GM12875 (cell line): ENCODE data around the gene VIP.
"Not testable (repeated sequence)": the region's sequence is repeated elsewhere in the genome, so short reads cannot be mapped to it uniquely, and the experiment has no call there.

Experiments used
- H3K4me3 ChIP-seq: one replicate; pipeline ENCODE4 v1.5.1; 2011; ENCODE audit warnings: low read depth, low read length, control low read depth
- TF ChIP-seq, protein P1 (sequence below): IDR thresholded peaks from 2 replicates; pipeline ENCODE4 v1.5.1; 2011; ENCODE audit warnings: low read depth, mild to moderate bottlenecking, control low read depth, inconsistent platforms, low read length, moderate library complexity, borderline replicate concordance; ENCODE audit not compliant: insufficient read depth

Gene VIP

DNA sequence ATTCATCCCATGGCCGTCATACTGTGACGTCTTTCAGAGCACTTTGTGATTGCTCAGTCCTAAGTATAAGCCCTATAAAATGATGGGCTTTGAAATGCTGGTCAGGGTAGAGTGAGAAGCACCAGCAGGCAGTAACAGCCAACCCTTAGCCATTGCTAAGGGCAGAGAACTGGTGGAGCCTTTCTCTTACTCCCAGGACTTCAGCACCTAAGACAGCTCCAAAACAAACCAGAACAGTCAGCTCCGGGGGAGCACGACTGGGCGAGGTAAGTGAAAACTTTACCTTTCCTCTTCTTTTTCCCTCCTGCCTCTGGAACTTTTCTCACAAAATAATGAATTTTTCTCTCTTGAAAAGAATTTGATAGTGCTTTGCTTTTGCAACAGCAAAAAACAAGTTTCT lies at the start of gene VIP:
Gene VIP, plus strand, starts transcription at position 104 of the 400 bp plus-strand sequence. CDS start 1,381 bp downstream, outside the sequence.
- TF ChIP-seq, protein P1, sequence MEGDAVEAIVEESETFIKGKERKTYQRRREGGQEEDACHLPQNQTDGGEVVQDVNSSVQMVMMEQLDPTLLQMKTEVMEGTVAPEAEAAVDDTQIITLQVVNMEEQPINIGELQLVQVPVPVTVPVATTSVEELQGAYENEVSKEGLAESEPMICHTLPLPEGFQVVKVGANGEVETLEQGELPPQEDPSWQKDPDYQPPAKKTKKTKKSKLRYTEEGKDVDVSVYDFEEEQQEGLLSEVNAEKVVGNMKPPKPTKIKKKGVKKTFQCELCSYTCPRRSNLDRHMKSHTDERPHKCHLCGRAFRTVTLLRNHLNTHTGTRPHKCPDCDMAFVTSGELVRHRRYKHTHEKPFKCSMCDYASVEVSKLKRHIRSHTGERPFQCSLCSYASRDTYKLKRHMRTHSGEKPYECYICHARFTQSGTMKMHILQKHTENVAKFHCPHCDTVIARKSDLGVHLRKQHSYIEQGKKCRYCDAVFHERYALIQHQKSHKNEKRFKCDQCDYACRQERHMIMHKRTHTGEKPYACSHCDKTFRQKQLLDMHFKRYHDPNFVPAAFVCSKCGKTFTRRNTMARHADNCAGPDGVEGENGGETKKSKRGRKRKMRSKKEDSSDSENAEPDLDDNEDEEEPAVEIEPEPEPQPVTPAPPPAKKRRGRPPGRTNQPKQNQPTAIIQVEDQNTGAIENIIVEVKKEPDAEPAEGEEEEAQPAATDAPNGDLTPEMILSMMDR, result no peak
- no peak within 1 kb of the TSS for H3K4me3 ChIP-seq

DNA sequence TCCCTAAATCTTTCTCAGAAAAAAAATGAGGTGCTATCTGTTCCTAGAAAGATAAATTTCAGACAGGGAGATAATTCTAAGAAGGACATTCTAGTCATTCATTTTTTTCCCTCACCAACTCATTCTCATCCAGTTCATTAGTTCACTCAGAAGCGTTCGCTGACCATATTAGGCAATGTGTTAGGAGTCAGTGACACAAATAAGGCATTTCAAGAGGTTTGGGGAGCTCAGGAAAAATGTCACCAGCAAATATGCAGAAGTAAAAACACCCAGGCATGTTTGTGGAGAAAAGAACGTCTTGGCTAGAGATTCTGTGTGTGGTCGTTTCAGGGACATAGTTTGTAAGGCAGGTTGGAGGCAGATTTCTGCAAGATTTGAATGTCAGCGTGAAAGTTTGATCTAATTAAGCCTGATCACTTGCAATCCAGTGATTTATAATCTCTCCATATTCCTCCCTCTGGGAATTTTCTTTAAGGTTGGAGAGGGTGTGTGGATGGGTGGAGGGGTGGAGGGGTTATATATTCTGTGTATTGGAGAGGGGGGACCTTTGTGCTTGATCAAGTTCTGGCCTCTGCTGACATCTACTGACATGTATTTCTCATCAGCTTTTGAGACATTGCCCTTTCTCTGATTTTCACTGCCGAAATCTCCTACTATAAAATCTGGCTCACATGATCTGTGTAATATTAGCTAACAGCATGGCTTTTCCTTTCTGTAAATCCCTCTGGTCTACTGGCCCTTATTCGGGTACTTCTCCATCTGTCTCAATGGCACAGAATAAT lies 49.3 kb upstream of the VIP start:
- TF ChIP-seq, protein P1, result no peak
- no peak overlapping the region for H3K4me3 ChIP-seq

DNA sequence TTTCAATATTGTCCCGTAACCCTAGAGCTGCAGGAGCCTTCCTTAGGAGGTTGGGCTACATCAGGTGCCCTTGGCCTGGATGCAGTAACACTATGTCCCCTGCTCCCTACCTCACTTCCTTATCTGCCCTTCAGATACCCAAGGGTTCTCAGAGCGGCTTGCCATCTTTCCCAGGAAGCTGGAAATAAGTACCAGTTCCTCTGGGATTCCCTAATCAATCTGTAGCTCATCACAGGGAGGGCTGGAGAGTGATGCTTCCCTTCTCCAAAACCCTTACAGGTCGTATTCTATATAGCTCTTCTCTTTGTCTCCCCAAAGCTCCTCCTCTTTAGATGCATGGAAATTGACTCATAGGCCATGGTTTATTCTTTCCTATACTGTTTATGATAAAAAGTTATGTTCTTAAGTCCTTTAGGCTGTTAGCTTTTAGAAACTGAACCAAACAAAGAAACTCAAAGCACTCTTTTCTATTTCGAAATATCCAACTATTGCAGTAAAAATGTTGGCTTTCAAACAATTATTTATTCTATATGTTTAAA lies 48.7 kb upstream of the VIP start:
- TF ChIP-seq, protein P1, result no peak
- no peak overlapping the region for H3K4me3 ChIP-seq

DNA sequence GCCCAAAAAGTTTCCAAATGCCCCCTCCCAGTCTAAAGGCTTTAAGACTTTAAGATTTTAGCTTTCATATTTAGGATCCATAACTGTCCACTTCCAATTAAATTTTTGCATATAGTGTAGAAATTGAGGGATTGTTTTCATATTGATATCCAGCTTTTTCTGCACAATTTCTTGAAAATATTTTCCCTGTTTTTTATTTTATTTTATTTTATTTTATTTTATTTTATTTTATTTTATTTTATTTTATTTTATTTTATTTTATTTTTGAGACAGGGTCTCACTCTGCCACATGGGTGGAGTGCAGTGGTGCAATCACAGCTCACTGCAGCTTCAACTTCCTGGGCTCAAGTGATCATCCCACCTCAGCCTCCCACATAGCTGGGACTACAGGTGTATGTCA lies 46.8 kb upstream of the VIP start:
- not testable (repeated sequence) for H3K4me3 ChIP-seq

DNA sequence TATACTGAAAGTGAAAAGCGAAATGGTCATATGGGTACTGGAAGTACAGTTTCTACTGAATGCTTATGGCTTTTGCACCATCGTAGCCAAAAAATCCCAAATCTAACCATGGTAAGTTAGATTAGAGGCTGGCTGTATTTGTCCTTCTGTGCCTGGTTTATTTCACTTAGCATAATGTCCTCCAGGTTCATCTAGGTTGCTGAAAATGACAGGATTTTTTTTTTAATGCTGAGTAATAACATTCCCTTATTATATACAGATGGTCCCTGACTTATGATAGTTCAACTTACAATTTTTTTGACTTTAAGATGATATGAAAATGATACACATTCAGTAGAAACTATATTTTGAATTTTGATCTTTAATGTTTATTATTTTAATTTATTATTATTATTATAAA lies 45.3 kb upstream of the VIP start:
- TF ChIP-seq, protein P1, result no peak
- H3K4me3 ChIP-seq, result no peak overlapping the region

DNA sequence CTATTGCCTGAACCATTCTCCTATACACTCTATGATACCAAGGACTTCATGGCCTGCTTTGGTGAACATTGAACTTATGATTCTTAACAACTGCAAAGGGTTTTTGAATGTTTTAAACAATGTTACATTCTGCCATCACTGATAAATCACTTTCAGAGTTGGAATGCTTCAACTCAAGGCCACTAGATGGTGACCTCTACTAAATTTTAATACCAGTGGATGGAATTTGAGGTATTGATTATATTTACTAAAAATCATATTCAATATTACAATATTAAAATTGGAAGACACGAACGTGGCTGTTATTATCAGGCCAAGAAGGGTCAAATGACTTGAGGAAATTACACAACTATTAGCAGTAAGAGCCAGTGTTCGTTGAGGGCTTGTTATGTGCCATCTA lies 34.3 kb upstream of the VIP start:
- no peak overlapping the region for H3K4me3 ChIP-seq
- TF ChIP-seq, protein P1, result no peak

DNA sequence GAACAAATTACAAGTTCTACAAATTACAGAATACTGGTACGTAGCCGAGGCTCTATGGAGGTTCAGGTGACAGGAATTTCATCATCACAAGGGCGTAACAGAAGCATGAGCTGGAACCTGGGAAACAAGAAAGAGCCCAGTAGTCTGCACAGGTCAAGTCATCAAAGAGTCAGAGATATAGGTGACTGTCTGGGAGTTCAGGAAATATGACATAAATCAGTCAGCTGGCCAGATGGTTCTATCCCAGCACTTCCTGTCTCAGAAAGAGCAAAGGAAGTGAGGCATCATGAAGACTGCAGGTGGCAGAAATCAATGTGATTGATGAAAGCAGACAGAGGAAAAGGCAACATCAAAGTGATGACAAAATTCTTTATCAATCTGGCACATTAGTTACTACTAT lies 29.6 kb upstream of the VIP start:
- H3K4me3 ChIP-seq, result no peak overlapping the region
- TF ChIP-seq, protein P1, result no peak
